NCI-H82 treated with DMSO at 0.1 percent for 48 hours (cell line): Measurements from ENCODE around the gene MRPL22.
A peak's percentile ranks its signal among the peaks of the same experiment; 100 is the strongest.
"Not testable (repeated sequence)": the region's sequence is repeated elsewhere in the genome, so short reads cannot be mapped to it uniquely, and the experiment has no call there.

ENCODE experiments used
- DNase-seq: peaks from one replicate; lab custom pipeline; 2025; ENCODE audit not compliant: unreplicated experiment; lab: John Stamatoyannopoulos, UW

Gene MRPL22

DNA sequence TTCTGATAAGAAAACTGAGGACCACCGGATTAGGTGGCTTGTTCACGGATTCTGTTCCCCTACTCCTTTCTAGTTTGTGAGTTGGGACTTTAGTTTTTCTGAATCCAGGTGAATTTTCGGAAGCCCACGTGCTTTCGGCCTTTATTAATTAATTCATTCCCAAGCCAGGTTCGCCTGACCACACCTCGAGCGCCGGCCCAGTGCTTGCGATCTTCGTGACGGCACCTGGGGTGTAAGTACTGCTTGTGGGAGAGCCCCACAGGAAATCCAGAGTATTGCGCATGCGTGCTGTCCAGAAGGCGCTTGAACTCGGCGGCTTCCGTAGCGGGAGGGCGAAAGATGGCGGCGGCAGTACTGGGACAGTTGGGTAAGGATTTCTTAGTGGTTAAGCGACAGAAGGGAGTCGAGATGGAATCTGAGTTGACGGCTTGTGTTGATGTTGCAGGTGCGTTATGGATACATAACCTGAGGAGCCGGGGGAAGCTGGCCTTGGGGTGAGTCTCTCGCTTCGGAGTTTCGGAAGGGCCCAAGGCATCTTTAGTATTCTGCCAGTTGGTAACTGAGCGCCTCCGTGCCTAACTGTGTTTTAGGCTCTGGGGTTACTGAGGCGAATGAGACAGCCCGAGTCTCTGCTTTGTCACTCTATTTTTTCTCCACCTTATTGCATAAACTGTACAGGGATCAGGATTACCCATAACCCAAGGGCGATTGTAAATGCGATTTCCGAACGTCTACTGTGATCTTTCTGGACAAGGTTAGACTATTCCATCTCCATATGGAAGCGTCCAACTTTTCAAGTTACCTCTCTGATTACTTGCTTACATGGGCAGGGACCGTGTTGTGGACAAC lies at the start of gene MRPL22:
Gene MRPL22 (plus strand): TSS at position 302 of the 849 bp plus-strand sequence. CDS start 38 bp downstream, at position 340.
- peak; percentile 75 for DNase-seq

DNA sequence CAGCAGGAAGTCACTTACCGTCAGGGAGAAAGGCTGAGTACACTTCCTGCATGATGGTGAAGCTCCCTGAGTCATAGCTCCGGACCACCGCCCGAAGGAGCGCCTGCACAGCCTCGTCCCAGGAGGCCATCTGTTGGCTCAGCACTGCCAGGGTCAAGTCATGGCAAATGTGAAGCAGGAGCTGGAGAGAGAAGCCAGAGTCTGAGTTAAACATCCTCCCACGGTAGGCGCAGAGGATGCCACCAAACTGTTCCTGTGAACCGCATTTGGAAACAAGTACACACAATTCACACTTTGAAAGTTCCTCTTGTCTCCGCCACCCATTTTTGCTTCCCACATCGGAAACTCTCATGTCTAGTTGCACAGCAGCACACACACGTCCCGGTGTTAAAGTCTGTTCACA lies 48.5 kb upstream of the MRPL22 start:
- no peak for DNase-seq

GRCh38 chr5:154893381-154893780 lies 47.5 kb upstream of the MRPL22 start:
- no peak for DNase-seq

DNA sequence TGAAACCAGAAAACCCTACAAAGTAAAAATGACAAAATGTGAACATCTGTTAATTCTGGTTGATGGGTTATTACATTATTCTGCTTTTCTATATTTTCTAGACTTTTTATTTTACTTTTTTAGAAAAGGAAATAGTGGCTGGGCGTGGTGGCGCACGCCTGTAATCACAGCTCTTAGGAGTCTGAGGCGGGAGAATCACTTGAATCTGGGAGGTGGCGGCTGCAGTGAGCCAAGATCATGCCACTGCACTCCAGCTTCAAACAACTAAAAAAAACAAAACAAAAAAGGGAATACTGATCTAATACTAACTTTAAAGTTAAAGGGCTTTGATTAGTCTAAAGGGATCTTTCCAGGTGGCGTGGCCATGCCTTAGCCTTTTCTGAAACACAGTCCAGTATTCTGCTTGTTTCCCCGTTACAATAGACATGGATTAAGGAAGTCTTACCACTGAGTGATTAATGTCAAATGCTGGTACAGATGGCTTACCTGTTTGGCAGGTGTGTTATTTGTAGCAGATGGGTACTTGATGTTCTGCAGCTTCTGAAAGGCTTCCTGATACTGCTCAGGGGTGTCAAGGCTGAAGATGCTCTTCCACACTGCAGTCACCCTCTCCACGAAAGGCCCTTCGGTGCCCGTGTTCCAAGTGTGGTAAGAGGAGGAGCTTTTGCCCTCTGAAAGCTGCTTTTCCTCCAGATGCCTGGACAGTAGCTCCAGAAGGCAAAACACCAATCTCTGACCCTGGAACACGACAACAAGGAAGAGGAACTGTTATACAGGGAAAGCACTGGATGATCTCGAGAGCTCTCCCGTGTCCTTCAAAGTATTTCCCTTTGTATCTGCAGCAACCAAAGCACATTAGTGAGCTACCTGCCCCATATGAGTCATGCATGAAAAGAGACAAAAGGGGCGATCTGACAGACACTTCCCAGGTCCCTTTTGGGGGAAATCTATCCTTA lies 45.0 kb upstream of the MRPL22 start:
- DNase-seq = no peak

DNA sequence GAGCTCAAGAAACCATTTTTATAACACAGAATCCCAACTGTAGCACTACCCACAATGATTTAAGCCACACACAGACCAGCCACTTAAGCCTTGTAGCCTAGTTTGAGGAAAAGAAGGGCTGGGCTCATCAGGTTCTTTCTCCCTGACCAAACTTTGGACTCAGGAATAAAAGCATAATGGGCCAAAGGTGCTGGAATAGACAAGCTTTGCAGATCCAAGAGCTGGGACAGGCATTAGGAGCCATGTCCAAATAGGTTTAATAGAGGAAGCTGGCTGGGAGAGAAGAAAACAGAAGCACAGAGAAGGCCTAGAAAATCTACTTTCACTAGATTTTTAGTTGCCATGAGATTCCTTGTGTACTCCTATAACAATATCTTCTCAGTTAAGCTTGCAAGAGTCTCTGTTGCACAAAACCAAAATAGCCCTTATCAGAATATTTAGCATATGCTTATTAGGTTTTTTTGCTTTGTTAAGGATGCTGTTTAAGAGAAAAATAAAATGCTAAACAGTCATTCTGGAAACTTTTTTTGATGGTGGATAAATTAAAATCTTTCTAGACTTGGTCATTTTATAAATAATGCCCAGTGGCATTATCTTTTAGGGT lies 44.2 kb upstream of the MRPL22 start:
- DNase-seq = no peak

DNA sequence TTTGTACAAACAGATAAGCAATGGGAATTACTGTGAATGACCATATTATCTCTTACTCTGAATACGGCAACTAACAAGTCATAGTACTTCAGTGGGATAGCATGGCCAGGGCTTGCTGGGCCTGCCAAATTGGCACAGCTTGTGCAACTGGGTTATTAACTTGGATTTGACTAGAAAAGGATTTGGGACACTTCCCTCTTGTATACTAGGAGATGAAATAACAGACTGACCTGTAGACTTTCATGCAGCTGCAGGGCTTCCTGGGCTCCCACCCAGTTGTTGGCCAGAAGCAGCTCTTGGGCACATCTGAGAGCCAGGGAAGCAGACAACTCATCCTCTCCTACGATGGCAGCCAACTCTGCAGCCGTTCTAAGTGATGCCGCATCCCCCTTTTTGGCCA lies 42.7 kb upstream of the MRPL22 start:
- DNase-seq = no peak

GRCh38 chr5:154899151-154899816 lies 41.6 kb upstream of the MRPL22 start:
- DNase-seq = no peak

DNA sequence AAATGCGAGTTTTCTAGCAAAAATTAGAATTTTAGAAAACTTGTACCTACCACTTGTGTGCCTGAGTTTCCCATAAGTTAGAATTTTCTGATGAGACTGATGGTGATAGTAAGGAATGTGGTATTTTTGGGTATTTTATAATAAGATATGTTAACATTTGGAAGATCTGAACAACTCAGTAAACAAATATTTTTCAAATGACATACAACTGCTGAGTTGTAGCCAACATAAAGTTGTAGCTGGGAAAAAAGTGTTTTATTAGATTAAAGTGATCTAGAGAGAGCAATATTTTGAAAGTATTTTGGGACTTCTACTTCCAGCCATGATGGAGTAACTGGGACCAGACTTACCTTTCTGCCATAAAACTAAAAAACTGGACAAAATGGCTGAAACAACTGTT lies 40.8 kb upstream of the MRPL22 start:
- no peak for DNase-seq

DNA sequence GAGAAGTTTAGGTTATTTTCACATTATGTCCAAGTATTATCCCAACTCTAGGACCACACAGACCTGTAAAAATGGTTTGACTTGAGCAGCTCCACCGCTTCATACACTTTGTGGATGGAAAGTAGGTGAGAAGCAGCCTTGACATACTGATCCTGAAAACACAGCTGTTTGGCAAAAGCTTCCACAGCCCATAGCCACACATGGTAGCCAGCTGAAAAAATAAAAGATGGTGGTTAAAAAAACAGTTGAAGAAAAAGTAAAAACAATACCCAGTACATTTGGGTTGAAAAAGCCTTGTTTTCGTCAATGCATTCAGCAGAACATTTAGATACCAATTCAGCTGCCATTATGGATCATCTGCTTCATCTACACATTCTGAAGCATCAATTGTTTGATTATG lies 39.6 kb upstream of the MRPL22 start:
- no peak for DNase-seq

GRCh38 chr5:154901913-154902312 lies 39.0 kb upstream of the MRPL22 start:
- no peak for DNase-seq

DNA sequence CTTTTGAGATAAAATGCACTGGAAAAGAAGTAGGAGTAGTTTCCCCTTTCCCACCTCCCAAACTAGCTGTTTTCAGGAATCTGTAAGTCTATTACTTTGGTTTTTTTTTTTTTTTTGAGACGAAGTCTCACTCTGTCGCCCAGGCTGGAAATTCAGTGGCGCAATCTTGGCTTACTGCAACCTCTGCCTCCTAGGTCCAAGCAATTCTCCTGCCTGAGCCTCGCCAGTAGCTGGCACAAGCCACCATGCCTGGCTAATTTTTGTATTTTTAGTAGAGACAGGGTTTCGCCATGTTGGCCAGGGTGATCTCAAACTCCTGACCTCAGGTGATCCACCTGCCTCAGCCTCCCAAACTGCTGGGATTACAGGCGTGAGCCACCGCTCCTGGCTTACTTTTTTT lies 35.3 kb upstream of the MRPL22 start:
- DNase-seq = not testable (repeated sequence)

DNA sequence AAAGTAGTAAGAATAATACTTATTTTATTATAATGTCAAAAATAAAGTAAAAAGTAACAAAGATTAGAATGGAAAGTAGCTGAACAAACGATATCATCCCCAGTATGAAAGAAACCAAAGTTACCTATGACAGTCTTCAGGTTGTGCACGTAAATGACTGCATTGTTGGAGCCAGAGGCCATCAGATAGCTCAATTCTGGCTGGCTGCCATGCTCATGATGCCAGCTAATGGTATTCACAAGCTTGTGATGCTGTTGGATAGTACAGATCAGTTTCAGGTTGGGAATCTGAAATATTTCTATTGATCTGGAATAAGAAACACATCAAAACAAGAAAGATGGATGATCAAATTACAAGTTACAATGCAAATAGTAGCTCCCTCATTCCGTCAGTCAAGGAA lies 24.0 kb upstream of the MRPL22 start:
- DNase-seq = no peak

DNA sequence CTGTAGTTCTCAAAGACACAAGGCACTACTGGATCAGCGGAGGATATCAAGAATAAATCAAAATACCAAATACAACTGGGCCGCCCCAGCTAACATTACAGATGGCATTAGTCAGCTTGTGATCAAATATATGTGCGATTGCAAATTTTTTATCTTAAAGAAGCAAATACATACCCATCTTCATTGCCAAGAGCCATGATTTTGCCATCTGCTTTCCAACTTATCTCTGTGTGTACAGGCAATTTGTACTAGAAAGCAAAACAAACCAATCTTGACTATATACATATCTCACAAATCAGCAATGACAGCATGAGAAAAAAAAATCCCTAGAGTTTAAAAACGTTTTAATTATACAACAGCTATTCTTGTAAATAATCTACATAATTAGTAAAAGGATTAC lies 23.1 kb upstream of the MRPL22 start:
- no peak for DNase-seq

DNA sequence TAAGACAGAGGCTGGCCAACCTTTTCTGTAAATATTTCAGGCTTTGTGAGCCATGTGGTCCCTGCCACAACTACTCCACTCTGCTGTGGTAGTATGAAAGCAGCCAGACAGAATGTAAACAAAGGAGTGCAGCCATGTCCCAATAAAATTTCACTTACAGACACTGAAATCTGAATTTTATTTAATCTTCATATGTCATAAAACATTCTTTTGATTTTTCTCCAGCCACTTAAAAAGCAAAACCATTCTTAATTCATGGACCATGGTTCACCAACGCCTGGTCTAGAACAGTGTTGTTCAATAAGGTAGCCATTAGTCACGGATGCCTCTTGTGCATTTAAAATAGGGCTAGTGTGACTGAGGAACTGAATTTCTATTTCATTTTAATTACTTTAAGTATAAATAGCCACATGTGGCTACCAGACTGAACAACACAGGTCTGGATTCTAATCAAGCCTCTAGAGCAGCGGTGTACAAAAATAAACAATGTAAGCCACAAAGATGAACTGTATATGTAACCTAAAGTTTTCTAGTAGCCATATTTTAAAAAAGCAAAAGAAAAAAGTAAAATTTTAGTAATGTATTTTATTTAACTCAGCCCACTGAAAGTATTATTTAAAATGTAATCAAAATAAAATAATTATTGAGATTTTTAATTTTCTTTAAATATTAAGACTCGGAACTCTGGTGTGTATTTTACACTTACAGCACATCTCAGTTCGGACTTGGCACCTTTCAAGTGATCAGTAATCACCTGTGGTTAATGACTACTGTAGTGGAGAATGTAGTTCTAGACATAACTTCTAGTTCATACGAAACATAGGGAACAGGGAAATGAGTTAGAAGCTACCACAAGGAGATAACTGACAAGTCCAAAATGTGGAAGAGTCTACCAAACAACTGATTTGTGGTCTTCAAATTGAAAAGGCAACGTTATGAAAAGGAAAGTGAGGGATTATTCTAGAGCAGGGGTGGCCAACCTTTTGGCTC lies 17.1 kb upstream of the MRPL22 start:
- no peak for DNase-seq

DNA sequence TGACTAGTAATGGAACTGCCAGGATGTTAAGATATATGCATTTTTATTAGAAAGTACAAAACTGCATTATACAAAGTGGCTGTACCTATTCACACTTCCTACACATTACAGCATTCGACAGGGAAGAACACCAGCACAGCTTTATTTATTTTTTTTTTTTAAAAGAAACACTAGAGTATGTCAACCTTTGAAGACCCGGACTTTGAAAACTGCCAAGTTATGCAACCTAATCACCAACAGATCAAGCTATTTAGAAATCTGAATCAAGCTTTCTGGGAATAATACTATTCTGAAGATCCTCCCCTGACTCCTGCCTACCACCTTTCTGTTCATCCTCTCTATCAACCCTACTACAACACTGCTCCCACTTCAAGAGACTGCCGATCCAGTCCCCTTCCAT lies 7.3 kb upstream of the MRPL22 start:
- DNase-seq = no peak

- no peak for DNase-seq
Observed at GRCh38 chr5:154934881-154935280, 6.0 kb upstream of the MRPL22 start.

DNA sequence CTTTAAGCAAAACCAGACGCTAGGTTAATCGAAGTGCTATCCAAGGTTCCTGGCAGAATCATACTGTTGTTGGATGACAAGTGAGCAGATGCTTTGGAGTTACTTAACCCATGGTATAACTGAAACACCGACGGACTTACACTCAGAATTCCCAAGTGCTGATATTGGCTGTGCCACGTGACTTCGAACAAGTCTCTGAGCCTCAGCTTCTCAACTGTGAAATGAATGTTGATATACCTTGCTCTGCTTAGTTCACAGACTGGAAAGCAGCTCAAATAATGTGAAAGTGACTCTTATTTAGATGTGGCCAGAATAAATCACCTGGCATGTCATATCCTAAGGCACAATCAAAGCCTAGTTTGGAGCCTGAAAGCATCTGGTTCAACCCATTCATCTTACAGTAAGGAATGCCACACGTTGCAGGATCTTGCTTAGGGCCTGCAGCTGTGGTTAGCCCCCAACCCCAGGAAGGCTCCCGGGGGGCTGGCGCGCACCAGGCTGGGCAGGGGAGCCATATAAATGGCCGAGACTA lies 3.6 kb upstream of the MRPL22 start:
- no peak for DNase-seq

DNA sequence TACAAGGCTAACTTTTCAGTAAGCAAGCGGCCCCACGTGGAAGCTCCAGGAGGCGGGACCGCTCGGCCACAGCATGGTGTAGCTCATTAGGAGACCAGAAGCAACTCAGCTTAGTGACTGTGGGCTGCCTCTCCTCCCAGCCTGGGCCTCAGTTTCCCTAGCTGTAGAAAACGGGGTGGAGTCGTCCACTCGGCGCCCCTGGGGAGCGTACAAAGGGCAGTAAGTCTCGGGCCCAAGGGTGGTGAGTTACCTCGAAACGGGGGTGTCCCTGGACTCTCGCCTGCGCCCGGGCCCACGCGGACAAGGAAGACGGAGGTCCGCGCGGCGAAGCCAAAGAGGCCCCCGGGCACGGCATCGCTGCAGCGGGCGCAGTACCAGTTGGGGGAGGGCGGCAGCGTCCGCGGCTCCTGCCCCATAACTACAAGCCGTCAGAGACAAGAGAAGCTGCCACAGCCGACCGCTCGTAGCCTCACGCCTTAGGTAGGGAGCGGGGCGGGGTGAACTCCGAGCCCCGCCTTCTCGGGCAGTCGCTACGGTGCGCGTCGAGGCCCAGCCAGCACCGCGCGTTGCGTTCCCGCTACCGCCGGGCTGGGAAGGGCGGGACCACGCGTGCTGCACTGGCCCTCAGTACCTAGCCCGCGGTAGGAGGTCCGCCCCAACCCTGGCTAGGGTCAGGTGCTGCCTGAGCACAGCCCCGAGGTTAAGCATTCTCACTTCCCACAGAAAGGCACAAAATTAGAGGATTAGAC lies 3.0 kb upstream of the MRPL22 start, which contains the start of gene GEMIN5:
Gene GEMIN5 (minus strand): TSS at position 494 of the 749 bp plus-strand sequence. CDS start 78 bp downstream, at position 416.
- peak; percentile 44 for DNase-seq

- not testable (repeated sequence) for DNase-seq
Observed at GRCh38 chr5:154939387-154939786, 1.5 kb upstream of the MRPL22 start.
